HL-60/S4 treated with phorbol 12-myristate 13-acetate at 8.2 ng/mL for 4 days and 3 days (cell line): ENCODE results near the gene SPDYE11.
"Not testable (repeated sequence)": the region's sequence is repeated elsewhere in the genome, so short reads cannot be mapped to it uniquely, and the experiment has no call there.

Experiments
- in situ Hi-C: fragments of 300-500 bp; cut with MboI; formaldehyde crosslinking; loops from 2 replicates; pipeline ENCODE4 v1.15.0; 2022; ENCODE audit warnings: low sequenced_read_pairs

The SPDYE11 gene, protein sequence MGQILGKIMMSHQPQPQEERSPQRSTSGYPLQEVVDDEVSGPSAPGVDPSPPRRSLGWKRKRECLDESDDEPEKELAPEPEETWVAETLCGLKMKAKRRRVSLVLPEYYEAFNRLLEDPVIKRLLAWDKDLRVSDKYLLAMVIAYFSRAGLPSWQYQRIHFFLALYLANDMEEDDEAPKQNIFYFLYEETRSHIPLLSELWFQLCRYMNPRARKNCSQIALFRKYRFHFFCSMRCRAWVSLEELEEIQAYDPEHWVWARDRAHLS

DNA sequence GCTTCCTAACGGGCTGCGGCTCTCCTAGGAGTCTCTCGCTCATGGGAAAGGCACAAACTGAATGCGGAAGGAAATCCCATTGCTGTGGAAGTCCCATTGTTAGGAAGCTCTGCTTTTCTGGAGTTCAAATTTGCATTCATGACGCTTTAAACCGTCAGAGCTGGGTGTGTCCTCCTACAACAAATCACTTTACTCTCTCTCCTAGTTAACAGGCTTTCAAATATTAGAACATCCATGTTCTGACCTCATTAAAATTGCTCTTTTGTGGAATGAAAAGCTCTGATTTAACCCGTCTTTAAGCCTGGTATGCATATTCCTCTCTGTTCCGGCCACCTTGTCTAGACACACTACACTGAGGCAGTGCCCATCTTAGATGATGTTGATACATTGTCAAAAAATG is at the start of gene SPDYE11:
TSS of gene SPDYE11 (minus strand) at position 101 of the 400 bp plus-strand sequence. CDS start 1,800 bp downstream, outside the sequence.
- in situ Hi-C loops = not testable (repeated sequence)

DNA sequence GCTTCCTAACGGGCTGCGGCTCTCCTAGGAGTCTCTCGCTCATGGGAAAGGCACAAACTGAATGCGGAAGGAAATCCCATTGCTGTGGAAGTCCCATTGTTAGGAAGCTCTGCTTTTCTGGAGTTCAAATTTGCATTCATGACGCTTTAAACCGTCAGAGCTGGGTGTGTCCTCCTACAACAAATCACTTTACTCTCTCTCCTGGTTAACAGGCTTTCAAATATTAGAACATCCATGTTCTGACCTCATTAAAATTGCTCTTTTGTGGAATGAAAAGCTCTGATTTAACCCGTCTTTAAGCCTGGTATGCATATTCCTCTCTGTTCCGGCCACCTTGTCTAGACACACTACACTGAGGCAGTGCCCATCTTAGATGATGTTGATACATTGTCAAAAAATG is 28.2 kb upstream of the SPDYE11 start, which contains the start of gene SPDYE9:
TSS of gene SPDYE9 (minus strand) at position 101 of the 400 bp plus-strand sequence. CDS start 1,800 bp downstream, outside the sequence.
- in situ Hi-C loops = not testable (repeated sequence)

DNA sequence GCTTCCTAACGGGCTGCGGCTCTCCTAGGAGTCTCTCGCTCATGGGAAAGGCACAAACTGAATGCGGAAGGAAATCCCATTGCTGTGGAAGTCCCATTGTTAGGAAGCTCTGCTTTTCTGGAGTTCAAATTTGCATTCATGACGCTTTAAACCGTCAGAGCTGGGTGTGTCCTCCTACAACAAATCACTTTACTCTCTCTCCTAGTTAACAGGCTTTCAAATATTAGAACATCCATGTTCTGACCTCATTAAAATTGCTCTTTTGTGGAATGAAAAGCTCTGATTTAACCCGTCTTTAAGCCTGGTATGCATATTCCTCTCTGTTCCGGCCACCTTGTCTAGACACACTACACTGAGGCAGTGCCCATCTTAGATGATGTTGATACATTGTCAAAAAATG is 28.0 kb downstream of the SPDYE11 start, which contains the start of gene SPDYE8:
TSS of gene SPDYE8 (minus strand) at position 101 of the 400 bp plus-strand sequence. CDS start 1,800 bp downstream, outside the sequence.
- in situ Hi-C loops = not testable (repeated sequence)

DNA sequence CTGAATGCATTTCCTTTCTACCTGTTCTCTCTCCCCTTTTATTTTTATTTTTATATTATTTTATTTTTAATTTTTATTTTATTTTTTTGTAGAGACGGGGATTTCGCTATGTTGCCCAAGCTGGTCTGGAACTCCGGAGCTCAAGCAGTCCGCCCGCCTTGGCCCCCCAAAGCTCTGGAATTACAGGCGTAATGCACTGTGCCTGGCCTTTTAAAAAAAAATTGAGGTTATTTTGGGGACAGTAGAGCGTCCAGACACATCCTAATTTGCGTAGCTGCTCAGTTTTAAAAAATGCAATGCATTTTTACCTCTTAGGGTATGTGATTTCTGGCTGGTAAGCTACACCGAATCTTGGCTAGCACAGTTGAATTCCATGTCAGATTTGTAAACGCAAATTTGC is 51.2 kb downstream of the SPDYE11 start:
- in situ Hi-C loops = not testable (repeated sequence)

DNA sequence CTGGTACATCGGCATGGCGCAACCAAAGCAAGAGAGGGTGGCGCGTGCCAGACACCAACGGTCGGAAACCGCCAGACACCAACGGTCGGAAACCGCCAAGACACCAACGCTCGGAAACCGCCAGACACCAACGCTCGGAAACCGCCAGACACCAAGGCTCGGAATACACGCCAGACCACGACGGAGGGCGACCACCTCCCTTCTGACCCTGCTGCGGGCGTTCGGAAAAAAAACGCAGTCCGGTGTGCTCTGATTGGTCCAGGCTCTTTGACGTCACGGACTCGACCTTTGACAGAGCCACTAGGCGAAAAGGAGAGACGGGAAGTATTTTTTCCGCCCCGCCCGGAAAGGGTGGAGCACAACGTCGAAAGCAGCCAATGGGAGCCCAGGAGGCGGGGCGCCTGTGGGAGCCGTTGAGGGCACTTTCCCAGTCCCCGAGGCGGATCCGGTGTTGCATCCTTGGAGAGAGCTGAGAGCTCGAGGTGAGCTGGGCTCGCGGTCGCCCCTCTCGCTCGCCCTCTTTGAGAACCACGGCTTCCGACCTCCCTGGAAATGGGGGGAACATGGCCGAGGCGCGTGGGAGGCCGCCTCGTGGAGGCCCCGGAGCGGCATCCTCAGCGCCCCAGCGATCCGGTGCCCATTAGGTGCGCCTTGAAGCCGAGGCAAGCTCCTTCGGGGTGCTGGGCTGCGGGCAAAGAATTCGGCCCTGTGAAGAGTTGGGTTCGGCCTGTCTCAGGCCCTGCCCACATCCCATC is 51.8 kb downstream of the SPDYE11 start:
- in situ Hi-C loops = not testable (repeated sequence)

DNA sequence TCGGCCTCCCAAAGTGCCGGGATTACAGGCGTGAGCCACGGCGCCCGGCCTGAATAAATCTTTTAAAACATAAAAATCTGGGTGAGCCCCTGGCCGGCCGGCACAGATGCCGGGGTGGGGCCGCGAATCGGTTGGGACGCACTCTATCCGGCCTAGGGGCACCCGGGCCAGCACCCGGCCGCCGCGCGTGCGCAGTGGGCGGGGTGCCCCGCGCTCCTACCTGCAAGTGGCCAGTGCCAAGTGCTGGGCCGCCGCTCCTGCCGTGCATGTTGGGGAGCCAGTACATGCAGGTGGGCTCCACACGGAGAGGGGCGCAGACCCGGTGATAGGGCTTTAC is 52.4 kb downstream of the SPDYE11 start:
- in situ Hi-C loops = not testable (repeated sequence)

DNA sequence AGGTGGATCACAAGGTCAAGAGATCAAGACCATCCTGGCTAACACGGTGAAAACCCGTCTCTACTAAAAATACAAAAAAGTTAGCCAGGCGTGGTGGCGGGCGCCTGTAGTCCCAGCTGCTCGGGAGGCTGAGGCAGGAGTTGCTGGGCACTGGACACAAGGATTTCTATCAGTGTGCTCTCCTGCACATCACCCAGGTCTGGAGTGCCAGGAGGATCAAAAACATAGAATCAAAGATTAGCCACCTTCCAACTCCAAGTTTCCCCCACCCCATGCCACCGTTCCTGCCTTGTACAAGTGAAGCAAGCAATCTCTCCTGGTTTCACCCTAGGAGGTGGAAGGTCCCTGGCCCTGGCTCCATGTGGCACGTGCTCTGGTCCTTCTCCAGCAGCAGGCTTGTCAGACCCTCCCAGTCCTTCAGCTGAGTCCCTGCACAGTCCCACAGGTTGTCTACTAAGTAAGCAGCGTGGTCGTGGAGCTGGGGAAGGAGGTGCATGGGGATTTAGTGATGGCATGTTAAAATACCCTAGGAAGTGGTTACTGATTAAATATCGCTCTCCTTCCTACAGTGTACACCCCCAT is 59.7 kb downstream of the SPDYE11 start:
- in situ Hi-C loops = not testable (repeated sequence)
